GM10248 (cell line): Measurements from ENCODE around the gene HK1.

Experiments used
- CTCF ChIA-PET: fragments of 300-600 bp; sonication (Branson Sonifier 250); formaldehyde crosslinking; extraction: SDS; loops from one replicate; lab custom pipeline; 2021; ENCODE audit warnings: antibody characterized with exemption; lab: Yijun Ruan, JAX
- POLR2A ChIA-PET: fragments of 350-650 bp; sonication (Branson Sonifier 250); formaldehyde crosslinking; extraction: SDS; loops from one replicate; lab custom pipeline; 2020; ENCODE audit warnings: antibody characterized with exemption; lab: Yijun Ruan, JAX
- DNase-seq: peaks from one replicate; pipeline ENCODE4 v3.0.0; 2012; ENCODE audit errors: extremely low spot score
- CTCF ChIP-seq: IDR thresholded peaks from 2 replicates; pipeline ENCODE4 v1.5.1; 2012; ENCODE audit warnings: mild to moderate bottlenecking, low read depth; ENCODE audit errors: extremely low read depth, missing control alignments, control extremely low read depth

Gene HK1

GRCh38 chr10:69409176-69409495 lies 130.8 kb downstream of the HK1 start:
- POLR2A ChIA-PET: no interaction called here
- no peak for TF ChIP-seq CTCF
- no peak for DNase-seq
- CTCF ChIA-PET: interaction anchor here (1.0 to 4.4 kb wide), 16 partner anchors 10 to 233 kb away, joined by 3 to 40 read pairs (median 6); no protein-coding TSS in a partner anchor

GRCh38 chr10:69409968-69410367 lies 131.7 kb downstream of the HK1 start:
- no peak for DNase-seq
- ChIA-PET CTCF (interaction anchor here (1.4 kb wide), 1 partner anchor 99 kb away, joined by 3 read pairs; no protein-coding TSS in a partner anchor), POLR2A (no interaction called here)
- TF ChIP-seq CTCF: no peak

- DNase-seq: no peak
- no peak for TF ChIP-seq CTCF
- ChIA-PET CTCF (interaction anchor here (0.9 to 1.4 kb wide), 2 partner anchors 98 to 171 kb away, joined by 3 read pairs; no protein-coding TSS in a partner anchor), POLR2A (interaction anchor here (0.6 kb wide), 1 partner anchor 23 kb away, joined by 11 read pairs; no protein-coding TSS in a partner anchor)
These were observed 132.2 kb downstream of the HK1 start for GRCh38 chr10:69410487-69410886.

GRCh38 chr10:69411476-69411875 lies 133.2 kb downstream of the HK1 start:
- TF ChIP-seq CTCF: no peak
- ChIA-PET POLR2A (no interaction called here), CTCF (interaction anchor here (0.9 to 1.4 kb wide), 2 partner anchors 97 to 172 kb away, joined by 3 read pairs; no protein-coding TSS in a partner anchor)
- no peak for DNase-seq

- CTCF ChIA-PET: no interaction called here
- POLR2A ChIA-PET: no interaction called here
- no peak for DNase-seq
- no peak for TF ChIP-seq CTCF
These were observed 134.0 kb downstream of the HK1 start for GRCh38 chr10:69412232-69412790.

- ChIA-PET CTCF (interaction anchor here (1.4 to 2.9 kb wide), 2 partner anchors 15 to 155 kb away, joined by 3 to 7 read pairs; no protein-coding TSS in a partner anchor), POLR2A (no interaction called here)
- DNase-seq: peak; percentile 61
- peak; percentile 60 for TF ChIP-seq CTCF
These were observed 135.0 kb downstream of the HK1 start for GRCh38 chr10:69413221-69413865.
